ENCODE results near the gene FAM240A. TPM values are rescaled to one million over a fixed set of nuclear protein-coding genes. Genes with fewer than 3 reads are reported as not detected.

Gene FAM240A
- total RNA-seq, 1 donor from 2014 or later: not detected

DNA sequence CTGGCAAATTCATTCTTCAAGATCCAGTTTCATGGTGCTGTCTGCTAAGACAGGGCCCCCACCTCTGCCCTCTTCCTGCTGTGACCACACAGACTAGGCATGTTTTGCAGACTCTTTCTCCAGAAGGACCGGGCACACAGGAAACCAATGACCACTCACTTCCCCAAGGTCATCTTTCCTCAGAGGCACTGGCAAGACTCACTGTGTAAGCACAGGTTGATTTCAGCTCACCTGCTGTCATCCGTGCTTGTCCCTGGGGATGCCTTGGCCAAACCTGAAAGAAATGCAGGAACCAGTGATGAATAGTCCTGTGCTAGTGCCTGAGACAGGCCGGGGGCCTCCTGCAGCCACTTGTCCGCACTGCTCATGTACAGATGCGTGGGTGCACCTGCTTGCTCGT, 47.7 kb downstream of the FAM240A start:
- TF ChIP-seq CTCF (IDR thresholded peaks at IDR 0.05; ENCODE audit: partially characterized antibody, unreplicated experiment): no peak
- Mint-ChIP-seq H3K36me3 (ENCODE audit: unreplicated experiment) (no peaks in the 10 kb centered on the region), H3K27me3 (ENCODE audit: unreplicated experiment) (peaks cover 4% of the 10 kb centered on the region), H3K4me1 (ENCODE audit: low read depth, unreplicated experiment) (peaks cover 20% of the 10 kb centered on the region), H3K4me3 (ENCODE audit: unreplicated experiment) (no peak overlapping the region), H3K27ac (ENCODE audit: unreplicated experiment) (no peak overlapping the region), H3K9me3 (ENCODE audit: unreplicated experiment) (peaks cover 2% of the 10 kb centered on the region)
- DNase-seq: no peak

GRCh38 chr3:46660543-46661523, 48.5 kb downstream of the FAM240A start:
- Mint-ChIP-seq H3K4me1 (ENCODE audit: low read depth, unreplicated experiment) (peaks cover 20% of the 10 kb centered on the region), H3K27me3 (ENCODE audit: unreplicated experiment) (peaks cover 5% of the 10 kb centered on the region), H3K36me3 (ENCODE audit: unreplicated experiment) (no peaks in the 10 kb centered on the region), H3K9me3 (ENCODE audit: unreplicated experiment) (peaks cover 2% of the 10 kb centered on the region), H3K4me3 (ENCODE audit: unreplicated experiment) (no peak overlapping the region), H3K27ac (ENCODE audit: unreplicated experiment) (no peak overlapping the region)
- no peak for DNase-seq
- TF ChIP-seq CTCF (IDR thresholded peaks at IDR 0.05; ENCODE audit: partially characterized antibody, unreplicated experiment): no peak

- H3K4me1 Mint-ChIP-seq (ENCODE audit: low read depth, unreplicated experiment): peaks cover 15% of the 10 kb centered on the region
- H3K27me3 Mint-ChIP-seq (ENCODE audit: unreplicated experiment): peaks cover 5% of the 10 kb centered on the region
- H3K9me3 Mint-ChIP-seq (ENCODE audit: unreplicated experiment): peaks cover 2% of the 10 kb centered on the region
- no peak overlapping the region for H3K4me3 Mint-ChIP-seq (ENCODE audit: unreplicated experiment)
- H3K36me3 Mint-ChIP-seq (ENCODE audit: unreplicated experiment): no peaks in the 10 kb centered on the region
- no peak overlapping the region for H3K27ac Mint-ChIP-seq (ENCODE audit: unreplicated experiment)
- TF ChIP-seq CTCF (IDR thresholded peaks at IDR 0.05; ENCODE audit: partially characterized antibody, unreplicated experiment): no peak
- DNase-seq: no peak
Measured at GRCh38 chr3:46661776-46662766, 49.7 kb downstream of the FAM240A start.

DNA sequence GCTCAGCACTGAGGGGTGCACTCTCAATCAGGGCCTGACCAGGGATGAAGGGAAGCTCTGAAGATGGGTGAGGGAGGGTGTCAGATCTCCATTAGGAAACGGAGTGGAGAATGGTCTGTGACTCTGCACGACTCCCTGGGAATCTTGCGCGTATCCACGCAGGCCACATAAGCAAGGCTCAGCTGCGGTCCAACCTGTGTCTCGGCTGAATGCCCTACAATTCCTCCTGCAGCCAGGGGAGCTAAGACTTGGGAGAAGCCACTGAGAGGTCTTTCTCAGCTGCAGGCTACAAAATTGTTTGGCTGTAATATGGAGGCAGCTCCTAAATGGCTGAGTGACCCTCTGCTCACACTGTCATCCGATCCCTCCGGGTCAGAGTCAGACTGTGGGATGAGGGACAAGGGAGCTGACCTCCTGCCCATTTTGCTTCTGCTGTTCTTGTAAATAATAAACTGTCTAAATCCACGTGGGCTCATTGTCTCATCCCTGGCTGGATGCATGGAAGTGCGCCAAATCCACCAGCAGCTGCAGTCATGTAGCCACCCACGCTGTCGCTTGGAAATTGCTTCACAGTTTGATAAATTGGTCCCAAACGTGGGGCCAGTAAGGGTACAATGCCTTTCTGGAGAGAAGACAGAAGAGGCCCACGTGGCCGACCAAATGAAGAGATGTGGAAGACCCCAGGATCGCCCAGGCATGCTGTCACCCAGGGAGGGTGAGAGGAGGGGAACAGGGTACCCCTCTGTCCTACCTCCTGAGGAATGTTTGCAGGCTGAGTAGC, 50.6 kb downstream of the FAM240A start:
- no peak for TF ChIP-seq CTCF (IDR thresholded peaks at IDR 0.05; ENCODE audit: partially characterized antibody, unreplicated experiment)
- H3K36me3 Mint-ChIP-seq (ENCODE audit: unreplicated experiment): no peaks in the 10 kb centered on the region
- H3K27me3 Mint-ChIP-seq (ENCODE audit: unreplicated experiment): peaks cover 6% of the 10 kb centered on the region
- peaks cover 4% of the 10 kb centered on the region for H3K9me3 Mint-ChIP-seq (ENCODE audit: unreplicated experiment)
- no peak for DNase-seq
- H3K4me3 Mint-ChIP-seq (ENCODE audit: unreplicated experiment): no peak overlapping the region
- no peak overlapping the region for H3K27ac Mint-ChIP-seq (ENCODE audit: unreplicated experiment)
- H3K4me1 Mint-ChIP-seq (ENCODE audit: low read depth, unreplicated experiment): peaks cover 19% of the 10 kb centered on the region

Data from glutamatergic neuron (in vitro differentiated cells).